ENCODE measurements around the gene GALM. TPM values are rescaled to one million over a fixed set of nuclear protein-coding genes. Genes with fewer than 3 reads are reported as not detected.

GALM gene
- total and polyA plus RNA-seq, 4 experiments from 2014 or later = 35.5 to 60.4 (median 43.5) TPM

- Mint-ChIP-seq H3K9me3 (peaks cover 0 to 2% (median 0%) of the 10 kb centered on the region in 8 donors), H3K27ac (peak overlapping the region; percentile 43 to 89 (median 82)), H3K36me3 (no peaks in the 10 kb centered on the region), H3K4me3 (peak overlapping the region in 7 of 8 donors; percentile 22 to 70 (median 57)), H3K27me3 (no peaks in the 10 kb centered on the region), H3K4me1 (peaks cover 20 to 29% (median 26%) of the 10 kb centered on the region in 4 donors)
- DNase-seq = peak; percentile 56 to 71 (median 64)
- intact Hi-C loops (cut with micrococcal nuclease) = loop anchor here (1.0 kb wide), 1 partner anchor 41 kb away; no protein-coding TSS in a partner anchor
- ChIA-PET POLR2A (ENCODE audit: partially characterized antibody) (interaction anchor here (0.6 to 4.4 kb wide), 22 partner anchors 11 to 124 kb away, joined by 3 to 48 read pairs (median 4); partner anchors contain the start of genes GALM, HNRNPLL and SRSF7), CTCF (ENCODE audit: partially characterized antibody) (interaction anchor here (0.7 to 3.4 kb wide), 19 partner anchors 12 to 118 kb away, joined by 3 to 34 read pairs (median 4); partner anchors contain the start of genes GALM and HNRNPLL)
- Histone ChIP-seq H3K9me3 (ENCODE audit: control insufficient read depth in 1 of 2, low read length in 2 of 2) (no peaks in the 10 kb centered on the region), H3K27ac (ENCODE audit: low read depth, low read length) (peak overlapping the region; percentile 7), H3K4me3 (ENCODE audit: low read length in 2 of 2) (no peak overlapping the region), H3K4me1 (ENCODE audit: insufficient read depth, low read length) (peaks cover 21% of the 10 kb centered on the region), H3K27me3 (ENCODE audit: insufficient read depth, low read length) (no peaks in the 10 kb centered on the region), H3K36me3 (ENCODE audit: insufficient read depth, low read length) (no peaks in the 10 kb centered on the region)
Measured at GRCh38 chr2:38626326-38627035, 39.4 kb upstream of the GALM start.

- H3K27me3 Mint-ChIP-seq = no peaks in the 10 kb centered on the region
- CTCF ChIA-PET (ENCODE audit: partially characterized antibody) = interaction anchor here (1.0 to 3.4 kb wide), 8 partner anchors 22 to 98 kb away, joined by 3 to 34 read pairs (median 5); partner anchors contain the start of gene GALM
- no peaks in the 10 kb centered on the region for H3K36me3 ChIP-seq (ENCODE audit: insufficient read depth, low read length)
- H3K4me1 ChIP-seq (ENCODE audit: insufficient read depth, low read length) = peaks cover 21% of the 10 kb centered on the region
- intact Hi-C loops (cut with micrococcal nuclease) = no loop called here
- no peak for DNase-seq
- H3K9me3 ChIP-seq (ENCODE audit: control insufficient read depth in 1 of 2, low read length in 2 of 2) = no peaks in the 10 kb centered on the region
- no peak overlapping the region for H3K27ac ChIP-seq (ENCODE audit: low read depth, low read length)
- H3K27ac Mint-ChIP-seq = peak overlapping the region in 2 of 7 donors; percentile 43 to 81
- peak overlapping the region in 1 of 8 donors; percentile 2 for H3K4me3 Mint-ChIP-seq
- no peak overlapping the region for H3K4me3 ChIP-seq (ENCODE audit: low read length in 2 of 2)
- H3K36me3 Mint-ChIP-seq = no peaks in the 10 kb centered on the region
- H3K9me3 Mint-ChIP-seq = peaks cover 0 to 2% (median 0%) of the 10 kb centered on the region in 8 donors
- POLR2A ChIA-PET (ENCODE audit: partially characterized antibody) = interaction anchor here (1.1 to 4.4 kb wide), 11 partner anchors 14 to 124 kb away, joined by 3 to 48 read pairs (median 9); partner anchors contain the start of genes GALM, HNRNPLL and SRSF7
- no peaks in the 10 kb centered on the region for H3K27me3 ChIP-seq (ENCODE audit: insufficient read depth, low read length)
- H3K4me1 Mint-ChIP-seq = peaks cover 19 to 27% (median 26%) of the 10 kb centered on the region in 4 donors
Measured at GRCh38 chr2:38627391-38627790, 38.5 kb upstream of the GALM start.

DNA sequence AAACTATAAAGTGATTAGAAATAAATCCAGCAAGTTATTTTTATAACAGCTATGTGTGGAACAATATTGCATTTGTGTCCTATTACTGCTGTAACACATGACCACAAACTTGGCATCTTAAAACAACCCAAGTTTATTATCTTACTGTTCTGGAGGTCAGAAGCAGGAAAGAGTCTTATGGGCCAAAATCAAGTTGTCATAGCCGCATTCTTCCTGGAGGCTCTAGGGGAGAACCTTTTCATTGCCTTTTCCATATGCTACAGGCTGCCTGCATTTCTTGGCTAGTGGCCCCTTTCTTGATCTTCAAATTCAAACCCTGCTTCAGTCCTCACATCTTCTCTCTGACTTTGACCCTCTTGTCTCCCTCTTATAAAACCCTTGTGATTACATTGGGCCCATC is 36.2 kb upstream of the GALM start:
- Histone ChIP-seq H3K36me3 (ENCODE audit: insufficient read depth, low read length) (no peaks in the 10 kb centered on the region), H3K27ac (ENCODE audit: low read depth, low read length) (no peak overlapping the region), H3K27me3 (ENCODE audit: insufficient read depth, low read length) (no peaks in the 10 kb centered on the region), H3K4me1 (ENCODE audit: insufficient read depth, low read length) (peaks cover 32% of the 10 kb centered on the region), H3K4me3 (ENCODE audit: low read length in 2 of 2) (no peak overlapping the region), H3K9me3 (ENCODE audit: control insufficient read depth in 1 of 2, low read length in 2 of 2) (no peaks in the 10 kb centered on the region)
- no peaks in the 10 kb centered on the region for H3K36me3 Mint-ChIP-seq
- no peaks in the 10 kb centered on the region for H3K27me3 Mint-ChIP-seq
- H3K27ac Mint-ChIP-seq = no peak overlapping the region
- ChIA-PET CTCF (ENCODE audit: partially characterized antibody) (interaction anchor here (0.9 to 1.5 kb wide), 2 partner anchors 24 to 37 kb away, joined by 3 read pairs; partner anchors contain the start of gene GALM), POLR2A (ENCODE audit: partially characterized antibody) (interaction anchor here (0.8 kb wide), 1 partner anchor 38 kb away, joined by 3 read pairs; no protein-coding TSS in a partner anchor)
- peaks cover 27 to 35% (median 34%) of the 10 kb centered on the region in 4 donors for H3K4me1 Mint-ChIP-seq
- no peak overlapping the region for H3K4me3 Mint-ChIP-seq
- intact Hi-C loops (cut with micrococcal nuclease) = no loop called here
- no peak for DNase-seq
- H3K9me3 Mint-ChIP-seq = peaks cover 0 to 2% (median 0%) of the 10 kb centered on the region in 8 donors

GRCh38 chr2:38631976-38632375 is 33.9 kb upstream of the GALM start:
- H3K9me3 Mint-ChIP-seq = peaks cover 0 to 2% (median 0%) of the 10 kb centered on the region in 8 donors
- no peaks in the 10 kb centered on the region for H3K36me3 Mint-ChIP-seq
- H3K27ac Mint-ChIP-seq = no peak overlapping the region
- H3K27me3 Mint-ChIP-seq = no peaks in the 10 kb centered on the region
- ChIA-PET CTCF (ENCODE audit: partially characterized antibody) (no interaction called here), POLR2A (ENCODE audit: partially characterized antibody) (no interaction called here)
- Histone ChIP-seq H3K9me3 (ENCODE audit: control insufficient read depth in 1 of 2, low read length in 2 of 2) (no peaks in the 10 kb centered on the region), H3K4me1 (ENCODE audit: insufficient read depth, low read length) (peaks cover 24% of the 10 kb centered on the region), H3K27ac (ENCODE audit: low read depth, low read length) (no peak overlapping the region), H3K27me3 (ENCODE audit: insufficient read depth, low read length) (no peaks in the 10 kb centered on the region), H3K36me3 (ENCODE audit: insufficient read depth, low read length) (no peaks in the 10 kb centered on the region), H3K4me3 (ENCODE audit: low read length in 2 of 2) (no peak overlapping the region)
- no peak overlapping the region for H3K4me3 Mint-ChIP-seq
- H3K4me1 Mint-ChIP-seq = peaks cover 13 to 23% (median 20%) of the 10 kb centered on the region in 4 donors
- intact Hi-C loops (cut with micrococcal nuclease) = no loop called here
- DNase-seq = no peak

DNA sequence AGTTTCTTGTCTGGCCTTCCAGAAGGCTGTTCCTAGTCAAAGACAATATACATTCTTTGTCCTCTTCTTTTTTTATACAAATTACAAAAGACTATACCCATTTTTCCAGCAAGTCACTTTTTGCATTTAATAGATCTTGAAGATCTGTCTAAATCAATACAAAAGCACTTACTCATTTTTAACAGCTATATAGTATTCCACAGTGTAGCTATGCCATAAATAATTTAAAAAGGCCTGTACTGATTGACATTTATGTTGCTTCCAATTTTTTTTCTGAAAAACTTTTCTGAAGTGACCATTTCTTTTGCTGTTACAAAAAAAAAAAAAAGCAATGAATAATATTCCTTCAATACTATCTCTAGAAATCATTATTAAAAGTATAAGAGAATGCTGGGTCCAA is 32.9 kb upstream of the GALM start:
- Histone ChIP-seq H3K9me3 (ENCODE audit: control insufficient read depth in 1 of 2, low read length in 2 of 2) (no peaks in the 10 kb centered on the region), H3K36me3 (ENCODE audit: insufficient read depth, low read length) (no peaks in the 10 kb centered on the region), H3K27ac (ENCODE audit: low read depth, low read length) (no peak overlapping the region), H3K4me1 (ENCODE audit: insufficient read depth, low read length) (peaks cover 18% of the 10 kb centered on the region), H3K27me3 (ENCODE audit: insufficient read depth, low read length) (no peaks in the 10 kb centered on the region), H3K4me3 (ENCODE audit: low read length in 2 of 2) (no peak overlapping the region)
- POLR2A ChIA-PET (ENCODE audit: partially characterized antibody) = no interaction called here
- no peaks in the 10 kb centered on the region for H3K36me3 Mint-ChIP-seq
- no peak overlapping the region for H3K27ac Mint-ChIP-seq
- no peaks in the 10 kb centered on the region for H3K27me3 Mint-ChIP-seq
- H3K4me3 Mint-ChIP-seq = no peak overlapping the region
- DNase-seq = no peak
- intact Hi-C loops (cut with micrococcal nuclease) = no loop called here
- H3K9me3 Mint-ChIP-seq = peaks cover 0 to 3% (median 0%) of the 10 kb centered on the region in 8 donors
- peaks cover 10 to 16% (median 13%) of the 10 kb centered on the region in 4 donors for H3K4me1 Mint-ChIP-seq
- CTCF ChIA-PET (ENCODE audit: partially characterized antibody) = interaction anchor here (1.6 kb wide), 1 partner anchor 51 kb away, joined by 4 read pairs; no protein-coding TSS in a partner anchor

- Histone ChIP-seq H3K36me3 (ENCODE audit: insufficient read depth, low read length) (no peaks in the 10 kb centered on the region), H3K9me3 (ENCODE audit: control insufficient read depth in 1 of 2, low read length in 2 of 2) (no peaks in the 10 kb centered on the region), H3K27ac (ENCODE audit: low read depth, low read length) (no peak overlapping the region), H3K4me1 (ENCODE audit: insufficient read depth, low read length) (peaks cover 18% of the 10 kb centered on the region), H3K27me3 (ENCODE audit: insufficient read depth, low read length) (no peaks in the 10 kb centered on the region), H3K4me3 (ENCODE audit: low read length in 2 of 2) (no peak overlapping the region)
- Mint-ChIP-seq H3K4me3 (no peak overlapping the region), H3K27ac (no peak overlapping the region), H3K27me3 (no peaks in the 10 kb centered on the region), H3K4me1 (peaks cover 10 to 16% (median 14%) of the 10 kb centered on the region in 4 donors), H3K36me3 (no peaks in the 10 kb centered on the region), H3K9me3 (peaks cover 0 to 3% (median 0%) of the 10 kb centered on the region in 8 donors)
- no peak for DNase-seq
- CTCF ChIA-PET (ENCODE audit: partially characterized antibody) = interaction anchor here (1.6 kb wide), 1 partner anchor 52 kb away, joined by 4 read pairs; no protein-coding TSS in a partner anchor
- intact Hi-C loops (cut with micrococcal nuclease) = no loop called here
- POLR2A ChIA-PET (ENCODE audit: partially characterized antibody) = interaction anchor here (0.6 kb wide), 1 partner anchor 25 kb away, joined by 3 read pairs; no protein-coding TSS in a partner anchor
Measured at GRCh38 chr2:38633895-38634294, 32.0 kb upstream of the GALM start.

- H3K4me3 Mint-ChIP-seq = peak overlapping the region in 1 of 8 donors; percentile 13
- no peaks in the 10 kb centered on the region for H3K9me3 ChIP-seq (ENCODE audit: control insufficient read depth in 1 of 2, low read length in 2 of 2)
- no peak overlapping the region for H3K27ac ChIP-seq (ENCODE audit: low read depth, low read length)
- POLR2A ChIA-PET (ENCODE audit: partially characterized antibody) = interaction anchor here (0.6 to 1.1 kb wide), 3 partner anchors 9 to 35 kb away, joined by 3 to 4 read pairs (median 3); no protein-coding TSS in a partner anchor
- CTCF ChIA-PET (ENCODE audit: partially characterized antibody) = interaction anchor here (0.5 to 1.0 kb wide), 2 partner anchors 29 to 75 kb away, joined by 3 to 4 read pairs; no protein-coding TSS in a partner anchor
- peaks cover 0 to 3% (median 0%) of the 10 kb centered on the region in 8 donors for H3K9me3 Mint-ChIP-seq
- peaks cover 10 to 16% (median 14%) of the 10 kb centered on the region in 4 donors for H3K4me1 Mint-ChIP-seq
- no peaks in the 10 kb centered on the region for H3K27me3 ChIP-seq (ENCODE audit: insufficient read depth, low read length)
- intact Hi-C loops (cut with micrococcal nuclease) = no loop called here
- no peaks in the 10 kb centered on the region for H3K27me3 Mint-ChIP-seq
- no peak for DNase-seq
- H3K4me3 ChIP-seq (ENCODE audit: low read length in 2 of 2) = no peak overlapping the region
- H3K27ac Mint-ChIP-seq = peak overlapping the region in 1 of 7 donors; percentile 24
- no peaks in the 10 kb centered on the region for H3K36me3 Mint-ChIP-seq
- no peaks in the 10 kb centered on the region for H3K36me3 ChIP-seq (ENCODE audit: insufficient read depth, low read length)
- H3K4me1 ChIP-seq (ENCODE audit: insufficient read depth, low read length) = peaks cover 18% of the 10 kb centered on the region
Measured at GRCh38 chr2:38634684-38635083, 31.2 kb upstream of the GALM start.
